Putamen (tissue), 1 donor: ENCODE results near the gene PSG4.
"Not testable (repeated sequence)": the region's sequence is repeated elsewhere in the genome, so short reads cannot be mapped to it uniquely, and the experiment has no call there.

ENCODE experiments used
- DNase-seq: peaks from one replicate; pipeline ENCODE4 v3.0.0-alpha.2; 2016; ENCODE audit warnings: low spot score

PSG4 gene

GRCh38 chr19:43205471-43206105 is at the start of gene PSG4:
Gene PSG4 (minus strand): TSS chr19:43205638. CDS start chr19:43205536, 102 bp downstream.
- not testable (repeated sequence) for DNase-seq

DNA sequence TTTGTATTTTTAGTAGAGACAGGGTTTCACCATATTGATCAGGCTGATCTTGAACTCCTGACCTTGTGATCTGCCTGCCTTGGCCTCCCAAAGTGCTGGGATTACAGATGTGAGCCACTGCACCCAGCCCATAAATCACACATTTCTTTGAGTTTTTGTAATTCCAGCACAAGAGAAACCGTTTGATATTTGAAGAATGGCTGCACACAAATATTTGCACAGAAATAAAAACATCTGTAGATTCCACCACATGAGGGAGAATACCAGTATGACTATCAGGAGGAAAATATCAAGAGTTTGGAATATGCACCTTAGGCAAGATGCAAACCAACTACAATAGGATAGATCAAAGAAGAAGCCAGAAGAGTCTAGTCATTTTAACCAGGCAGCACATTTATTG is 46.0 kb upstream of the PSG4 start:
- DNase-seq, result not testable (repeated sequence)

GRCh38 chr19:43250296-43250695 is 44.9 kb upstream of the PSG4 start:
- not testable (repeated sequence) for DNase-seq

DNA sequence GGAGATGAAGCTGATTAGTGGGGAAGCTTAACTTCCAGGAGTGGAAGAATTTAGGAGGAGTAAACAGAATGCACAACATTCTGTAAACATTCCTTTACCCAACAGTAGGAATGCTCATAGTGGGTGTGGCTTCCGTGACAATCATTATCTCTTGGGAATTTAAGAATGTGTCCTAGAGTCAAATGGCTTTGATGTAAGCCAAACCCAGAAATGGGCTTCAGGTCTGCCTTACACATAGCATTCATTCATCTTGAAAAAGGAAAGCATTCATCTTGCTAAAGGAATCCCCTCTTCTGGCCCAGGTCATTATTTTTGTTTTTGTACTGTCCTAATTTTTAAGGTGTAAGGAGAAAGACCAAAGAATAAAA is 43.2 kb upstream of the PSG4 start:
- DNase-seq, result not testable (repeated sequence)

DNA sequence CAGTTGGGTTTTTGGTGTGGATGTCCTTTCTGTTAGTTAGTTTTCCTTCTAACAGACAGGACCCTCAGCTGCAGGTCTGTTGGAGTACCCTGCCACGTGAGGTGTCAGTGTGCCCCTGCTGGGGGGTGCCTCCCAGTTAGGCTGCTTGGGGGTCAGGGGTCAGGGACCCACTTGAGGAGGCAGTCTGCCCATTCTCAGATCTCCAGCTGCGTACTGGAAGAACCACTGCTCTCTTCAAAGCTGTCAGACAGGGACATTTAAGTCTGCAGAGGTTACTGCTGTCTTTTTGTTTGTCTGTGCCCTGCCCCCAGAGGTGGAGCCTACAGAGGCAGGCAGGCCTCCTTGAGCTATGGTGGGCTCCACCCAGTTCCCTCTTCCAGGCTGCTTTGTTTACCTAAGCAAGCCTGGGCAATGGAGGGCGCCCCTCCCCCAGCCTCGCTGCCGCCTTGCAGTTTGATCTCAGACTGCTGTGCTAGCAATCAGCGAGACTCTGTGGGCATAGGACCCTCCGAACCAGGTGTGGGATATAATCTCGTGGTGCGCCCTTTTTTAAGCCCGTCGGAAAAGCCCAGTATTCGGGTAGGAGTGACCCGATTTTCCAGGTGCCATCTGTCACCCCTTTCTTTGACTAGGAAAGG is 41.9 kb upstream of the PSG4 start:
- not testable (repeated sequence) for DNase-seq

DNA sequence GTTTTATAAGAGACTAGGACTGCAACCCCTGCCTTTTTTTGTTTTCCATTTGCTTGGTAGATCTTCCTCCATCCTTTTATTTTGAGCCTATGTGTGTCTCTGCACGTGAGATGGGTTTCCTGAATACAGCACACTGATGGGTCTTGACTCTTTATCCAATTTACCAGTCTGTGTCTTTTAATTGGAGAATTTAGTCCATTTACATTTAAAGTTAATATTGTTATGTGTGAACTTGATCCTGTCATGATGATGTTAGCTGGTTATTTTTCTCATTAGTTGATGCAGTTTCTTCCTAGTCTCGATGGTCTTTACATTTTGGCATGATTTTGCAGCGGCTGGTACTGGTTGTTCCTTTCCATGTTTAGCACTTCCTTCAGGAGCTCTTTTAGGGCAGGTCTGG is 40.4 kb upstream of the PSG4 start:
- DNase-seq, result not testable (repeated sequence)

DNA sequence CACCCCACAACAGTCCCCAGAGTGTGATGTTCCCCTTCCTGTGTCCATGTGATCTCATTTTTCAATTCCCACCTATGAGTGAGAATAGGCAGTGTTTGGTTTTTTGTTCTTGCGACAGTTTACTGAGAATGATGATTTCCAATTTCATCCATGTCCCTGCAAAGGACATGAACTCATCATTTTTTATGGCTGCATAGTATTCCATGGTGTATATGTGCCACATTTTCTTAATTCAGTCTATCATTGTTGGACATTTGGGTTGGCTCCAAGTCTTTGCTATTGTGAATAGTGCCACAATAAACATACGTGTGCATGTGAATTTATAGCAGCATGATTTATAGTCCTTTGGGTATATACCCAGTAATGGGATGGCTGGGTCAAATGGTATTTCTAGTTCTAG is 36.8 kb upstream of the PSG4 start:
- DNase-seq, result not testable (repeated sequence)

DNA sequence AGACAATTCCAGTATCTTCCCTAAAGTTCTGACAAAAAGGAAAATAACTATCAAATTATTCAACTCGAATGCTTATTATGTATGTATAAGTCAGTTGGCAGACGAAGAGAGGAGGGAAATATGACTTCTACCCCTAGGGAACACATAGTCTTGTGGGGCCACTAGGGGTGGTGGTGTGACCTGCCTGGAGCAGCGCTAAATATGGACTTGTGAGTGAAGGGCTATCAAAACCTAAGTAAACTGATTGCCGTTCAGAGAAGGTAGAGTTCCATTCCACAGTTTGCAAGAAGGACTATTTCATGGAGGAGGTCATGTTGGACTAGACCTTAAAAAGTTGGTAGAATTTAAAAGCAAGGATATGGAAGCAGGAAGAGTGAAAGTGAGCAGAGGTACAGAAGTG is 32.8 kb upstream of the PSG4 start:
- not testable (repeated sequence) for DNase-seq

DNA sequence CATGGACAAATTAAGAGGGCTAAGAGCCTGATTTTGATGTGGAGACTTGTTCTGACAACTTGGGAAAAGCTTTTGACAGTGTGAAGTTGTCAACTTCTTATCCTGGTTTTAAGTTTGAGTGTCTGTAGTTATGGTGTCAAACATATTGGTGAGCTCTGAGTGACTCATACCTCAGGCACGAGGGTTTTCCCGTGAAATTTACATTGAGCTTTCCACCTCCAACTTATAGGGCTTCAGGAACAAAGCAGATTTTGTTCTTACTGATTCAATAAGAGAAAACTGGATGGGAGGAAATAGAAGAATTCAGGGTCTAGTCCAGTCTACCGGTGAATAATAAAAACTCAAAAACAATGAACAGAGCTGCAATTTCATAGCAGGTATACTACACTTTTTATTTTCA is 30.2 kb upstream of the PSG4 start:
- DNase-seq, result not testable (repeated sequence)

- no peak for DNase-seq
Observed at GRCh38 chr19:43229315-43229714, 23.9 kb upstream of the PSG4 start.

DNA sequence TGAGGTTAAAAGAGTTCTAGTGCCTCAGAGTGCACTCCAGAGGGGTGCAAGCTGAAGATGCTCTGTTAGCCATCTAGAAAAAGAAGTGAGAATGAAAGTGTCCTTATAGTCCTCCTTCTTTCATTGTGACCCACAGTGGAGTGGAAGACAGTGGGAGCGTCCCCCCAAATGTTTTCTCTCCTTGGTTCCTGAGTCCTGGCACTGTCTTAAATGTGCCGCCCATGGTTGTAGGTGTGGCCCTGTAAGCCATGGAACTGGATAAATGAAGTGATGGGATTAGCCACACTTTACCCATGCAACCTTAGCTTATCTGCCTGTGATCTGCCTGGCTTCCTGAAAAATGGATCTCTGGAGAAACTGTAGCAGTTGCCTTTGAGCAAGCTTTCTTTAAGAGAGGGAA is 23.3 kb upstream of the PSG4 start:
- DNase-seq, result not testable (repeated sequence)

GRCh38 chr19:43226986-43227385 is 21.5 kb upstream of the PSG4 start:
- DNase-seq, result not testable (repeated sequence)

DNA sequence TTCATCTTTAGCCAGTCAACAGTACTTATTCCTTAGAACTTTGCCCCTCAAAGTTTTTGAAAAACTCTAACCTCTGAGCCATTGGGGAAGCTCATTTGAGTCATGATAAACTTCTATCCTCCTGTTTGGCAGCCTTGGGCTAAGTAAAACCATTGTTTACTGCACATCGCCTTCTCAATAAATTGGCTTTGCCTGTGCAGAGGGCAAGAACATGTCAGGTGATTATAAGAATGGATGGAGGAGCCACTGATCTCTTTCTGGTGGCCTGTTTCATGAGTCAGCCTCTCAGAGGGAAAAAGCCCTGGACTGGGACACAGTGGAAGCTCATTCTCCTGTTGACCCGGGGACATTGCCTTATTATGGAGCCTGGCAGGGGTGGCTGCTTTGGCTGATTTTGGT is 19.4 kb upstream of the PSG4 start:
- no peak for DNase-seq

DNA sequence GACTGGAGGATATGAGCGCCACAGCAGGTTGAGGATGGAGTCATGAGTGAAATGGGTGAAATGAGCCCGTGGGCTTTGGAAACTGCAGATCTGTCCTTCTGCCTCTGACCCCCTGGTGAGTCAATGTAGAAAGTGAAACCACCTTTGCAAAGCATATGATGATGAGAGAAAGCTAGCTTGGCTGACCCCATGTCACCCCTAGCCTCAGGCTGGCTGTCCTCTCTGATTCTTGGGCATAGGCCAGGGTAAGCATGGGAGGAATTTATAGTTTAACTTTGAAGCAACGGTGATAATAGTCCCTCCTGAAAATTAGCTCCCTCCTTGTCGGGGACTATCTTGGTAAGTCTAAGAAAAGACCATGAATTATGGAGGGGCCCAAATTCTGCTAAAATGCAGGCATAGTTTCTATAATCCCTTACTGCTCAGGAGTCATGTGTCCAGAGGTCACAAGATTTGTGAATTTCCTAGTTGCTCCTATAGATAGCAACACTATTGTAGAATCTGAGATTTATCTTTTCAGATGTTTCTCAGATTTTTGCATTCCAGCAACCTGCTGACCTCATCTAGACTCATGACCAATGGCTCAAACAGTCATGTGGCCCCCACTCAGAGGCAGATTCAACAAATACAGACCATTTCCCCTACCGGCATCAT is 18.9 kb upstream of the PSG4 start:
- not testable (repeated sequence) for DNase-seq

GRCh38 chr19:43221891-43222290 is 16.5 kb upstream of the PSG4 start:
- DNase-seq, result not testable (repeated sequence)

DNA sequence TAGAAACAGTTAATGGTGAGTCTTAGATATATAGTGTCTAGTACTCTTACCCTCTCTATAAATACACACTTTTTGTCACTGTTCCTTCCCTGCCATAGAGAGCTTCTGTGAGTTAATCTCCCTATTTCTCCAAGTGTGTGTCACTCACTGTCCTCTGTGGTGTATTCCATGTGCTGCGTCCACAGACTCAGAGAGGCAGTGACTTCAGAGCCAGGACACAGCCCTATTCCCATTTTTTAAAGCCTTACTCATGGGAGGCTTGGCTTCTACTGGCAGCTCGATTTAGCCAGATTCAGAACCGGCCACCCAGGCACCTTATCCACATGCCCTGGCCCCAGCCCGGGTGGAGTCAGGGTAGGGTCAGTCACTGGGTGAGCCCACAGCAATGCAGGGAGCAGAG is 13.7 kb upstream of the PSG4 start:
- not testable (repeated sequence) for DNase-seq

- not testable (repeated sequence) for DNase-seq
Observed at GRCh38 chr19:43215881-43216280, 10.4 kb upstream of the PSG4 start.

- DNase-seq, result no peak
Observed at GRCh38 chr19:43207991-43208390, 2.6 kb upstream of the PSG4 start.

DNA sequence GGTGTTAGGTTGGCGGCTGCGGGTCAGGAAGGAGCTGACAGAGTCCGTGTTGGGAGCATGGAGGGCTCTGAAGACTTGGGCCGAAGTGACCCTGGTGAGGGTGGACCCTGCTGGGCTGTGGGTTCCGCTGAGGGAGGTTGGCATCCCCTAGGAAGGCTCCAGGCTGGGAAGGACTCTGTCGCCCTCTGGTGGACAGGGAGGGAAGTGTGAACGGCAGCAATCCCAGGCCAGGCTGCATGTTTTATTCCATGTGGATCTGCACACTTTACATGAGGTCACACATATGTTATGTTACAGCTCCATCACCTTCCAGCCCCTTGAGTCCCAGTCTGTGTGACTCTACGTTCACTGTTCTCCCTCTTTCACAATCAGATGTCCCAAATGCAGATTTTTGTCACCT is 1.7 kb upstream of the PSG4 start:
- DNase-seq, result not testable (repeated sequence)

DNA sequence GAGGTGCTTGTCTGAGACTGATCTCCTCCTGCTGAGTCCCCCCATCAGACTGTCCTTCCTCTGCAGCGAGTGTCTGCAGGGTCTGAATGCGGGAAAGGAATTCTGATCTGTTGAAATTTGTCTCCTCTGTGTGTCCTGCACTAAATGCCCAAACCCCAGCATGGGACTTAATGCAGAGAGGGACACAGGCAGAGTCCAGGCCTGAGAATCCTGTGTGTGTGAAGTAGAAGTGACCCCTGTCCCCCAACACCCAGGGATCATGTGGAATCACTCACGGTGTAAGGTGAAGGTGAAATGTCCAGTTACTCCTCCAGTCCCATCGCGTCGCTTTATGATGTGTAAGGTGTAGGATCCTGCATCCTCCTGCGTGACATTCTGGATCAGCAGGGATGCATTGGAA is 1.8 kb downstream of the PSG4 start:
- DNase-seq, result not testable (repeated sequence)

DNA sequence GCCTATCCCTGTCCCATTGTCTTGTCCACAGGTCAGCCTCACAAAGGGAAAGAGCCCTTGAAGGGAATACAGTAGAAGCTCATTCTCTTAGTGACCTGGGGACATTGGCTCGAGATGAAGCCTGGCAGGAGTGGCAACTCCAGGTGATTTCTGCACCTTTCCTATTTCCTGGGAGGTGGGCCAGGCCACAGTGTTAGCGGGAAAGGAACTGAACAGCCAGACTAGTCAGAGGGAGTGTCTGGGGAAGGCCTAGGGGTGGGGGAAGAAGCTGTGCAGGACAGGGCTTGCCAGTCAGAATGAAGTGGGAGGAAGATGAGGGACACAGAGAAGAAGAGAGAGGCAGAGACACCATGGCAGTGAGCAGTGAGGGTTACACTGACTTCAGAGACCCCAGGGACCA is 3.5 kb downstream of the PSG4 start:
- not testable (repeated sequence) for DNase-seq

- DNase-seq, result not testable (repeated sequence)
Observed at GRCh38 chr19:43201337-43201801, 4.1 kb downstream of the PSG4 start.
